Transverse colon (tissue), 4 donors: Measurements from ENCODE around the gene ST8SIA5. TPM values are rescaled to one million over a fixed set of nuclear protein-coding genes. Genes with fewer than 3 reads are reported as not detected.

Experiments
- DNase-seq: peaks from one replicate; pipeline ENCODE4 v3.0.0-alpha.2; 2019
- H3K27ac ChIP-seq, 4 donors: fragments of 200-600 bp; sonication (generic); 2 replicates each; pipeline ENCODE4 v1.5.1; 2016 to 2018; ENCODE audit warnings: inconsistent platforms in 4 of 4
- H3K27me3 ChIP-seq: fragments of 200-600 bp; sonication (generic); 2 replicates; pipeline ENCODE4 v1.5.1; 2017; ENCODE audit warnings: inconsistent platforms
- H3K36me3 ChIP-seq, 4 donors: fragments of 200-600 bp; sonication (generic); 2 replicates each; pipeline ENCODE4 v1.5.1; 2017 to 2019; ENCODE audit warnings: inconsistent platforms in 4 of 4
- H3K4me1 ChIP-seq, 4 donors: fragments of 200-600 bp; sonication (generic); 2 replicates each; pipeline ENCODE4 v1.5.1; 2017 to 2020; ENCODE audit warnings: inconsistent platforms in 4 of 4
- H3K4me3 ChIP-seq, 4 donors: fragments of 200-600 bp; sonication (generic); 1 replicate in 1 of 4; 2 replicates in 3 of 4; pipeline versions ENCODE4 v1.5.1 to v1.6.1; 2017 to 2019; ENCODE audit warnings: inconsistent platforms in 4 of 4
- H3K9me3 ChIP-seq, 2 donors: fragments of 200-600 bp; sonication (generic); 2 replicates each; pipeline ENCODE4 v1.5.1; 2017 to 2019; ENCODE audit warnings: inconsistent platforms in 2 of 2
- EP300 ChIP-seq: sonication (generic); formaldehyde crosslinking; IDR thresholded peaks from one replicate; pipeline ENCODE4 v1.6.1; 2017; ENCODE audit warnings: antibody characterized with exemption, low read depth
- POLR2A ChIP-seq: fragments of 450-650 bp; IDR thresholded peaks from one replicate; pipeline ENCODE4 v1.6.1; 2016; ENCODE audit warnings: antibody characterized with exemption, mild to moderate bottlenecking, moderate library complexity
- POLR2AphosphoS5 ChIP-seq, 3 donors: sonication (generic); formaldehyde crosslinking; IDR thresholded peaks; one replicate each; pipeline ENCODE4 v1.6.1; 2016; ENCODE audit warnings: antibody characterized with exemption in 3 of 3
- WGBS, 2 donors: methylation state at CpG; one replicate each; pipeline ENCODE4 v1.1.5; 2018; ENCODE audit warnings: low coverage in 1 of 2; 5-methylcytosine and 5-hydroxymethylcytosine counted together
- in situ Hi-C, 4 donors: fragments of 200-750 bp; cut with MboI; loops; one replicate each; pipeline versions ENCODE4 v1.15.0 to v1.15.1; 2017; ENCODE audit warnings: low sequenced_read_pairs in 3 of 4, low pct_ligation_motif_present in 1 of 4, low pct_unique_long_range_greater_than_20kb in 1 of 4
- intact Hi-C: fragments of 100-400 bp; cut with DNase I; formaldehyde crosslinking; loops from one replicate; pipeline ENCODE4 v1.15.1; 2023; ENCODE audit warnings: low total_unique reads
- total RNA-seq, 4 donors: library from RNA; depleted of rRNA; stranded (reverse); fragments of >200 nt; gene quantifications; one replicate each; pipeline ENCODE4 v1.1.0, GENCODE V29; 2016
- TF ChIP-seq, protein P1 (sequence below), 5 experiments: fragments of 200-600 bp in 3 of 5; fragments of 450-650 bp in 2 of 5; sonication (generic) in 3 of 5; IDR thresholded peaks; 1 replicate in 2 of 5; 2 replicates in 3 of 5; pipeline ENCODE4 v1.5.1; 2016 to 2017; ENCODE audit warnings: antibody characterized with exemption in 5 of 5, inconsistent platforms in 3 of 5, mild to moderate bottlenecking in 2 of 5, moderate library complexity in 1 of 5

ST8SIA5 gene
- total RNA-seq, 4 donors from 2014 or later = 0.41 TPM; not detected in 3

DNA sequence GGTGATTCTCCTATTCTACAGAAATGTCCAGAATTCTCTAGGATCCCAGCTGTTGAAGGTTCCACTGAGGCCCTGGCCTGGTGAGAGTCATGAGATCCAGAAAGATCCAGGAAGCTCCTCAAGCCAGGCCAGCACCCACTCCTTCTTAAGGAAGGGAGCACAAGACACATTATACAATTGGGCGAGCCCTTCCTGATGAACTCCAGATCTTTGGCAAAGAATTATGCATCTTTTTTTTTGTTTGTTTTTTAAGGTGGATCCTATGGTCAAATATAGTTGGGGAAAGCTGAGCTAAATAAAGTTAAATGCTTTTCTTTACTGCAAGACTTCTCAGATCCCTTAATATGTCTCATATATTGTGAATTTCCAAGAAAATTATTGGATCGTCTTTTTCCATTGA is 62.9 kb downstream of the ST8SIA5 start:
- intact Hi-C loops = no loop called here
- TF ChIP-seq POLR2A (no peak), POLR2AphosphoS5 (IDR thresholded peaks at IDR 0.05) (no peak), EP300 (no peak)
- TF ChIP-seq, protein P1, sequence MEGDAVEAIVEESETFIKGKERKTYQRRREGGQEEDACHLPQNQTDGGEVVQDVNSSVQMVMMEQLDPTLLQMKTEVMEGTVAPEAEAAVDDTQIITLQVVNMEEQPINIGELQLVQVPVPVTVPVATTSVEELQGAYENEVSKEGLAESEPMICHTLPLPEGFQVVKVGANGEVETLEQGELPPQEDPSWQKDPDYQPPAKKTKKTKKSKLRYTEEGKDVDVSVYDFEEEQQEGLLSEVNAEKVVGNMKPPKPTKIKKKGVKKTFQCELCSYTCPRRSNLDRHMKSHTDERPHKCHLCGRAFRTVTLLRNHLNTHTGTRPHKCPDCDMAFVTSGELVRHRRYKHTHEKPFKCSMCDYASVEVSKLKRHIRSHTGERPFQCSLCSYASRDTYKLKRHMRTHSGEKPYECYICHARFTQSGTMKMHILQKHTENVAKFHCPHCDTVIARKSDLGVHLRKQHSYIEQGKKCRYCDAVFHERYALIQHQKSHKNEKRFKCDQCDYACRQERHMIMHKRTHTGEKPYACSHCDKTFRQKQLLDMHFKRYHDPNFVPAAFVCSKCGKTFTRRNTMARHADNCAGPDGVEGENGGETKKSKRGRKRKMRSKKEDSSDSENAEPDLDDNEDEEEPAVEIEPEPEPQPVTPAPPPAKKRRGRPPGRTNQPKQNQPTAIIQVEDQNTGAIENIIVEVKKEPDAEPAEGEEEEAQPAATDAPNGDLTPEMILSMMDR (IDR thresholded peaks at IDR 0.05) = no peak
- in situ Hi-C loops = no loop called here
- H3K4me1 ChIP-seq = no peaks in the 10 kb centered on the region
- H3K27ac ChIP-seq = no peak overlapping the region
- no peak for DNase-seq
- 67 to 82% methylated on average over 2 of the region's 2 CpGs for WGBS, 2 donors
- no peak overlapping the region for H3K4me3 ChIP-seq
- no peaks in the 10 kb centered on the region for H3K27me3 ChIP-seq
- no peaks in the 10 kb centered on the region for H3K36me3 ChIP-seq
- H3K9me3 ChIP-seq = no peaks in the 10 kb centered on the region

DNA sequence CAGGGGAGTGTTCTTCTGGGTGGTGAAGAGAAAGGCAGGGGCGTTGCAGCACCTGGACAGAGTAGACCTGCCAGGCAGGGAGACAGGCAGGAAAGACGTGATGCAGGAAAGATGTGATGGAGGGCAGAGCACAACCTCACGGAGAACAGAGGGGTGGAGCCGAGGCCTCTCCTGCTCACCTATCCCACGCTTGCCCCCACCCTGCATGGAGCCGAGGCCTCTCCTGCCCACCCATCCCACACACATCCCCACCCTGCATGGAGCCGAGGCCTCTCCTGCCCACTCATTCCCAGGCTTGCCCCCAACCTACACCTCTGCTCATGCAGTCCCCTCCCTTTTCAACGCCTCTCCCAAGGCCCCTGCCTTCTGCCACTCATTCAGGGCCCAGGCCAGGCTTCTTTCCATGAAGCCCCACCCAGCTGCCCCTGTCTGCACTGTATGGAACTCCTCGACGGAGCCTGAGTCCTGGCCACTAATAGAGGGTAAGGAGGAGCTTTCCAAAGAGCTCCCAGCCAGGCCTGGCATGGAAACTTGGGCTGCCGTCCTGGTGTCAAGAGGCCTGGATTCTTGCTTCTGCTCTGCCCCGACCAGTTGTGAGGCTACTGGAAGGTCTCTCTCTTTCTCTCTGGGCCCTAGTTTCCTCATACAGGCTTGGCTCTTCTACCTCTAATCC is 67.9 kb downstream of the ST8SIA5 start:
- in situ Hi-C loops = no loop called here
- no peaks in the 10 kb centered on the region for H3K9me3 ChIP-seq
- no peak overlapping the region for H3K27ac ChIP-seq
- DNase-seq = no peak
- no peaks in the 10 kb centered on the region for H3K36me3 ChIP-seq
- TF ChIP-seq, protein P1 (IDR thresholded peaks at IDR 0.05) = no peak
- TF ChIP-seq EP300 (no peak), POLR2A (no peak)
- no peak overlapping the region for H3K4me3 ChIP-seq
- intact Hi-C loops = no loop called here
- no peaks in the 10 kb centered on the region for H3K27me3 ChIP-seq
- no peaks in the 10 kb centered on the region for H3K4me1 ChIP-seq
- WGBS, 2 donors = 84 to 100% methylated on average over 1 to 12 of the region's 12 CpGs

DNA sequence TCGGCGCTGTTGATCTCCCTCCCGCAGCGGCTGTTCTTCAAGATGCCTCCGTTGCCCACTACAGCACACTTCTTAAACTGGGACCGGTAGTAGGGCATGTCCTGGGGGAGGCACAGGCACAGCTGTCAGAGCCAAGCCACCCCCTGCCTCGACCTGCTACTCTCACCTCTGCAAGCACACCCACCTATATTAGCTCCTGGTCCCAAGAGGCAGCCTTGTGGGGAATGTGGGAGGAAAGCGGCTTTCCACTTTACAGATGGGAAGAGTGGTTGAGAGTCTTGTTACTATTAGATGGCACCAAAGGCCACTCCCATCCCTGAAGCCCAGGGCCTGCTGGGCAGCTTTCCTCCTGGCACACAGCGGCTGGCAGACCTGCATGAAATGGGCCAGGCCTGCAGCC is 70.7 kb downstream of the ST8SIA5 start:
- H3K9me3 ChIP-seq = no peaks in the 10 kb centered on the region
- H3K36me3 ChIP-seq = no peaks in the 10 kb centered on the region
- no peaks in the 10 kb centered on the region for H3K27me3 ChIP-seq
- TF ChIP-seq EP300 = no peak
- no peak for TF ChIP-seq POLR2A
- TF ChIP-seq, protein P1 (IDR thresholded peaks at IDR 0.05) = no peak
- no peak for TF ChIP-seq POLR2AphosphoS5 (IDR thresholded peaks at IDR 0.05)
- intact Hi-C loops (no loop called here), in situ Hi-C loops (no loop called here)
- 85 to 100% methylated on average over 1 to 9 of the region's 9 CpGs for WGBS, 2 donors
- H3K4me3 ChIP-seq = no peak overlapping the region
- no peak for DNase-seq
- no peak overlapping the region for H3K27ac ChIP-seq
- no peaks in the 10 kb centered on the region for H3K4me1 ChIP-seq

DNA sequence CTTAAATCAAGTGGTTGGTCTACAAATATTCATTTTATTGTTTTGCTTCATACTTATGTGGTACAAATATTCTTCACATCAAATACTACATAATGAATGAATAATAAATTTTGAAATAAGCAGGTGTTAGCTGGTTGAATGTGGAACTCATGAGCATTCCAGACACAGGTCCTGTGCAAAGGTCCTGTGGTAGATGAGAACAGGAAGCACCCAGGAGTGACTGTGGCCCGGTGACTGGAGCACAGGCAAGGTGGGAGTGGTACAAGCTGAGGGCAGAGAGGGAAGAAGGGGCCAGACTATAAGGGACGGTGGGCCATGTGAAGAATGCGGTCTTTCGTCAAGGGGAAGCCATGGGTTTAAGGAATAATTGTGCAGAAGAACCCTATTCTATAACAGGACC is 73.6 kb downstream of the ST8SIA5 start:
- H3K27ac ChIP-seq = no peak overlapping the region
- DNase-seq = no peak
- TF ChIP-seq POLR2AphosphoS5 (IDR thresholded peaks at IDR 0.05) (no peak), EP300 (no peak)
- TF ChIP-seq, protein P1 (IDR thresholded peaks at IDR 0.05) = no peak
- no peaks in the 10 kb centered on the region for H3K9me3 ChIP-seq
- H3K36me3 ChIP-seq = no peaks in the 10 kb centered on the region
- in situ Hi-C loops = no loop called here
- intact Hi-C loops = no loop called here
- no peak overlapping the region for H3K4me3 ChIP-seq
- H3K4me1 ChIP-seq = no peaks in the 10 kb centered on the region
- WGBS, 2 donors = 81 to 93% methylated on average over 4 of the region's 4 CpGs
- no peaks in the 10 kb centered on the region for H3K27me3 ChIP-seq
